H1 (cell line): ENCODE data around the gene ZNF546. TPM values are rescaled to one million over a fixed set of nuclear protein-coding genes. Genes with fewer than 3 reads are reported as not detected.

Source experiments
- CHD2 ChIP-seq: IDR thresholded peaks from 2 replicates; pipeline ENCODE4 v1.6.1; 2012; ENCODE audit warnings: low read length, improper control_type of control experiment
- SP1 ChIP-seq: IDR thresholded peaks from 2 replicates; pipeline ENCODE4 v1.6.1; 2011; ENCODE audit warnings: low read depth, low read length
- polyA plus RNA-seq, 7 experiments: library from polyadenylated mRNA; depleted of rRNA in 3 of 7; stranded (reverse) in 5 of 7; unstranded in 2 of 7; fragments of >200 nt in 5 of 7; fragments of 200-250 nt in 2 of 7; gene quantifications; 1 replicate in 5 of 7; 2 replicates in 1 of 7; 4 replicates in 1 of 7; pipeline versions ENCODE4 v1.2.1 to v1.2.3, GENCODE V29; 2011 to 2013; ENCODE audit warnings: missing spikeins in 2 of 7, mixed read lengths in 2 of 7
- total RNA-seq: library from RNA; stranded (reverse); fragmentation: NEBNext Ultra II Directional; extraction: Animal tissue kit (Norgen Biotek cat#: 25700); gene quantifications from 2 replicates; pipeline ENCODE4 v1.2.1, GENCODE V29; 2021

The ZNF546 gene
- total and polyA plus RNA-seq, 2 of the 8 experiments (the other 6 are each of a cell fraction or from before 2014, with no cell fraction given) = 0.21 to 1.1 TPM

- TF ChIP-seq CHD2 (no peak), SP1 (no peak)
Observed at GRCh38 chr19:39971380-39972035, 25.4 kb upstream of the ZNF546 start (continued).
